H1 (cell line): ENCODE results near the gene NELFB. TPM values are rescaled to one million over a fixed set of nuclear protein-coding genes. Genes with fewer than 3 reads are reported as not detected.
A peak's percentile ranks its signal among the peaks of the same experiment; 100 is the strongest.

Experiments used
- CTCF ChIA-PET: fragments of 300-600 bp; sonication (Branson Sonifier 250); formaldehyde crosslinking; loops from one replicate; lab custom pipeline; 2021; ENCODE audit not compliant: partially characterized antibody; lab: Charles Lee
- POLR2A ChIA-PET: fragments of 300-600 bp; sonication (Branson Sonifier 250); formaldehyde crosslinking; loops from one replicate; lab custom pipeline; 2021; ENCODE audit warnings: inconsistent platforms; ENCODE audit not compliant: partially characterized antibody; lab: Charles Lee
- DNase-seq, 2 experiments: peaks; one replicate each; pipeline versions ENCODE4 v3.0.0 to v3.0.0-alpha.2; 2010 to 2022; ENCODE audit warnings: low spot score in 2 of 2, low read depth in 1 of 2, mixed read lengths in 1 of 2
- FAIRE-seq: peaks from 2 replicates; lab custom pipeline; 2011; peaks lifted over from hg19 to GRCh38; lab: Jason Lieb, UNC
- H2AFZ ChIP-seq: 2 replicates; pipeline ENCODE4 v1.8.1; 2012; ENCODE audit warnings: low read length, inconsistent platforms
- H2AK5ac ChIP-seq: 2 replicates; pipeline ENCODE4 v1.6.1; 2013; ENCODE audit warnings: low read depth, low read length
- H2BK120ac ChIP-seq: replicated peaks from 2 replicates; pipeline ENCODE3; 2013; ENCODE audit warnings: low read depth, low read length, inconsistent platforms
- H2BK12ac ChIP-seq: 2 replicates; pipeline ENCODE4 v1.6.1; 2013; ENCODE audit warnings: low read depth, low read length
- H2BK15ac ChIP-seq: 2 replicates; pipeline ENCODE4 v1.6.1; 2013; ENCODE audit warnings: low read length
- H2BK20ac ChIP-seq: 2 replicates; pipeline ENCODE4 v1.6.1; 2013; ENCODE audit warnings: low read length
- H2BK5ac ChIP-seq: 2 replicates; pipeline ENCODE4 v1.6.1; 2013; ENCODE audit warnings: low read depth, low read length
- H3K14ac ChIP-seq: 2 replicates; pipeline ENCODE4 v1.6.1; 2013; ENCODE audit warnings: inconsistent platforms; ENCODE audit not compliant: insufficient read length
- H3K18ac ChIP-seq: 2 replicates; pipeline ENCODE4 v1.6.1; 2013; ENCODE audit warnings: low read length; ENCODE audit errors: extremely low read depth
- H3K23ac ChIP-seq: 2 replicates; pipeline ENCODE4 v1.6.1; 2013; ENCODE audit warnings: inconsistent platforms; ENCODE audit not compliant: insufficient read length
- H3K23me2 ChIP-seq: 2 replicates; pipeline ENCODE4 v1.6.1; 2013; ENCODE audit warnings: low read depth, low read length
- H3K27ac ChIP-seq: 2 replicates; pipeline ENCODE4 v1.6.1; 2011; ENCODE audit warnings: low read depth, low read length, inconsistent platforms
- H3K27me3 ChIP-seq, 4 experiments: replicated peaks in 1 of 4; 1 replicate in 1 of 4; 2 replicates in 3 of 4; pipeline versions ENCODE4 v1.6.1 to v1.8.1; 2011 to 2013; ENCODE audit warnings: low read length in 3 of 4, mild to moderate bottlenecking in 3 of 4, inconsistent platforms in 2 of 4, mixed read lengths in 2 of 4, moderate library complexity in 1 of 4; ENCODE audit not compliant: control insufficient read depth in 3 of 4, insufficient read depth in 3 of 4; ENCODE audit errors: extremely low read depth in 1 of 4
- H3K36me3 ChIP-seq, 4 experiments: 2 replicates each; pipeline versions ENCODE4 v1.6.1 to v1.8.1; 2011 to 2013; ENCODE audit warnings: mild to moderate bottlenecking in 4 of 4, low read length in 3 of 4, moderate library complexity in 2 of 4, control low read depth in 1 of 4, inconsistent platforms in 1 of 4; ENCODE audit not compliant: insufficient read depth in 4 of 4, control insufficient read depth in 2 of 4
- H3K4ac ChIP-seq: replicated peaks from 2 replicates; pipeline ENCODE3; 2013; ENCODE audit warnings: low read length, low read depth, mixed read lengths, inconsistent platforms; ENCODE audit not compliant: insufficient read length
- H3K4me1 ChIP-seq, 4 experiments: replicated peaks in 1 of 4; 1 replicate in 1 of 4; 2 replicates in 3 of 4; pipeline versions ENCODE4 v1.6.1 to v1.8.1; 2011 to 2013; ENCODE audit warnings: low read length in 3 of 4, inconsistent platforms in 2 of 4, mixed read lengths in 1 of 4; ENCODE audit not compliant: insufficient read depth in 4 of 4, control insufficient read depth in 3 of 4
- H3K4me2 ChIP-seq, 2 experiments: 2 replicates each; pipeline versions ENCODE4 v1.6.1 to v1.8.1; 2011 to 2013; ENCODE audit warnings: low read depth in 2 of 2, low read length in 2 of 2, control low read depth in 1 of 2, inconsistent platforms in 1 of 2, mild to moderate bottlenecking in 1 of 2; ENCODE audit not compliant: insufficient read depth in 1 of 2
- H3K4me3 ChIP-seq, 4 experiments: fragments of 200-600, 300-600 bp in 1 of 4; sonication (generic), shearing (Covaris generic), sonication (Bioruptor Twin) in 1 of 4; 2 replicates each; pipeline versions ENCODE4 v1.5.1 to v1.8.1; 2011 to 2016; ENCODE audit warnings: low read length in 4 of 4, low read depth in 3 of 4, control low read depth in 2 of 4, inconsistent platforms in 2 of 4, mild to moderate bottlenecking in 2 of 4, mixed read lengths in 1 of 4, moderate library complexity in 1 of 4; ENCODE audit not compliant: insufficient read depth in 2 of 4; ENCODE audit errors: extremely low read depth in 1 of 4
- H3K56ac ChIP-seq: replicated peaks from 2 replicates; pipeline ENCODE3; 2013; ENCODE audit warnings: low read depth, mild to moderate bottlenecking, mixed read lengths, low read length, inconsistent platforms; ENCODE audit not compliant: insufficient read length
- H3K79me1 ChIP-seq: 2 replicates; pipeline ENCODE4 v1.6.1; 2013; ENCODE audit warnings: low read depth, low read length, control low read depth
- H3K79me2 ChIP-seq, 2 experiments: 2 replicates each; pipeline versions ENCODE4 v1.6.1 to v1.8.1; 2012 to 2013; ENCODE audit warnings: low read length in 2 of 2, mild to moderate bottlenecking in 2 of 2, inconsistent platforms in 1 of 2; ENCODE audit not compliant: insufficient read depth in 2 of 2, control insufficient read depth in 1 of 2
- H3K9ac ChIP-seq, 4 experiments: replicated peaks in 1 of 4; 1 replicate in 1 of 4; 2 replicates in 3 of 4; pipeline versions ENCODE4 v1.6.1 to v1.8.1; 2011 to 2013; ENCODE audit warnings: low read depth in 3 of 4, low read length in 3 of 4, control low read depth in 2 of 4, mild to moderate bottlenecking in 2 of 4, moderate library complexity in 2 of 4, inconsistent platforms in 1 of 4; ENCODE audit errors: extremely low read depth in 1 of 4
- H3K9me3 ChIP-seq, 2 experiments: 2 replicates each; pipeline versions ENCODE4 v1.6.1 to v1.8.1; 2012 to 2013; ENCODE audit warnings: mild to moderate bottlenecking in 2 of 2, moderate library complexity in 2 of 2, control low read depth in 1 of 2, inconsistent platforms in 1 of 2, low read depth in 1 of 2, low read length in 1 of 2, mixed read lengths in 1 of 2; ENCODE audit not compliant: insufficient read depth in 2 of 2
- H4K20me1 ChIP-seq, 2 experiments: replicated peaks in 1 of 2; 2 replicates each; pipeline versions ENCODE3 to v1.8.1; 2011 to 2013; ENCODE audit warnings: inconsistent platforms in 2 of 2, low read length in 2 of 2, mild to moderate bottlenecking in 1 of 2; ENCODE audit not compliant: insufficient read depth in 2 of 2, control insufficient read depth in 1 of 2
- H4K5ac ChIP-seq: 2 replicates; pipeline ENCODE4 v1.6.1; 2013; ENCODE audit warnings: low read length, low read depth, mixed read lengths, inconsistent platforms; ENCODE audit not compliant: insufficient read length
- H4K8ac ChIP-seq: 2 replicates; pipeline ENCODE4 v1.8.0; 2013; ENCODE audit warnings: mild to moderate bottlenecking, moderate library complexity, low read length, inconsistent platforms; ENCODE audit not compliant: insufficient read depth; ENCODE audit errors: extremely low read depth
- H4K91ac ChIP-seq: replicated peaks from 2 replicates; pipeline ENCODE3; 2013; ENCODE audit warnings: low read length, mixed read lengths, inconsistent platforms; ENCODE audit not compliant: insufficient read length
- PHF8 ChIP-seq: fragments of 200-600 bp; sonication (generic); conservative IDR thresholded peaks from 2 replicates; pipeline ENCODE4 v1.7.1; 2012; ENCODE audit warnings: low read depth, mild to moderate bottlenecking, inconsistent platforms, low read length, moderate library complexity
- SP2 ChIP-seq: IDR thresholded peaks from 2 replicates; pipeline ENCODE4 v1.6.1; 2012; ENCODE audit warnings: mild to moderate bottlenecking, low read length, inconsistent platforms
- TCF12 ChIP-seq: IDR thresholded peaks from 2 replicates; pipeline ENCODE4 v1.6.1; 2011; ENCODE audit warnings: low read depth, mild to moderate bottlenecking, low read length
- WGBS, 2 experiments: shearing (Covaris generic) in 1 of 2; methylation state at CpG; one replicate each; pipeline versions ENCODE4 v1.1.6 to v1.1.7; 2013 to 2015; ENCODE audit warnings: low lambda C conversion rate in 2 of 2, mixed read lengths in 2 of 2, inconsistent platforms in 1 of 2, low coverage in 1 of 2, missing lambda C conversion rate in 1 of 2; ENCODE audit not compliant: insufficient replicate concordance in 2 of 2, insufficient coverage in 1 of 2, insufficient read length in 1 of 2; ENCODE audit errors: extremely low coverage in 1 of 2, missing lambda C conversion rate in 1 of 2; 5-methylcytosine and 5-hydroxymethylcytosine counted together
- polyA plus RNA-seq, 7 experiments: library from polyadenylated mRNA; depleted of rRNA in 3 of 7; stranded (reverse) in 5 of 7; unstranded in 2 of 7; fragments of >200 nt in 5 of 7; fragments of 200-250 nt in 2 of 7; gene quantifications; 1 replicate in 5 of 7; 2 replicates in 1 of 7; 4 replicates in 1 of 7; pipeline versions ENCODE4 v1.2.1 to v1.2.3, GENCODE V29; 2011 to 2013; ENCODE audit warnings: missing spikeins in 2 of 7, mixed read lengths in 2 of 7
- total RNA-seq: library from RNA; stranded (reverse); fragmentation: NEBNext Ultra II Directional; extraction: Animal tissue kit (Norgen Biotek cat#: 25700); gene quantifications from 2 replicates; pipeline ENCODE4 v1.2.1, GENCODE V29; 2021

The NELFB gene
- total and polyA plus RNA-seq, 2 of the 8 experiments (the other 6 are each of a cell fraction or from before 2014, with no cell fraction given) = 57.6 to 78.0 TPM

GRCh38 chr9:137272241-137273094, 17.3 kb downstream of the NELFB start:
- Histone ChIP-seq H2AFZ (no peak overlapping the region), H3K56ac (no peak overlapping the region), H3K27me3 (no peaks in the 10 kb centered on the region), H2BK120ac (no peak overlapping the region), H2BK15ac (no peak overlapping the region), H2AK5ac (no peak overlapping the region), H4K20me1 (peaks cover 4 to 9% of the 10 kb centered on the region in 2 experiments), H3K14ac (no peak overlapping the region), H3K27ac (no peak overlapping the region), H3K9me3 (no peaks in the 10 kb centered on the region), H3K79me1 (no peaks in the 10 kb centered on the region), H4K8ac (no peak overlapping the region; the same call in 1 of the 2 replicates), H3K4me1 (peaks cover 0 to 17% (median 11%) of the 10 kb centered on the region in 4 experiments; a peak in 6 of 7 replicates), H4K5ac (no peak overlapping the region), H3K4ac (no peak overlapping the region), H3K4me2 (no peak overlapping the region), H3K9ac (no peak overlapping the region), H3K79me2 (no peaks in the 10 kb centered on the region), H2BK12ac (no peak overlapping the region), H2BK5ac (peak overlapping the region; percentile 52; the same call in 1 of the 2 replicates), H2BK20ac (no peak overlapping the region), H3K23me2 (peaks cover 2% of the 10 kb centered on the region; the same call in 1 of the 2 replicates), H3K36me3 (peaks cover 0 to 15% (median 12%) of the 10 kb centered on the region in 4 experiments; a peak in 6 of 8 replicates), H3K4me3 (no peak overlapping the region), H4K91ac (no peak overlapping the region), H3K18ac (no peak overlapping the region), H3K23ac (no peak overlapping the region)
- FAIRE-seq (no peak), DNase-seq (no peak)
- WGBS, 2 experiments = 92% methylated on average over 32 of the region's 39 CpGs; no CpG with 5 or more reads in 1 of the 2 experiments
- CTCF ChIA-PET = interaction anchor here (0.6 to 2.2 kb wide), 7 partner anchors 8 to 35 kb away, joined by 3 to 8 read pairs (median 3); partner anchors contain the start of gene NELFB
- TF ChIP-seq TCF12 (no peak), SP2 (no peak), PHF8 (no peak)
- POLR2A ChIA-PET = interaction anchor here (1.0 to 47.8 kb wide), 5 partner anchors 9 to 37 kb away, joined by 3 to 1462 read pairs (median 4); partner anchors contain the start of genes CYSRT1, NDOR1, NELFB and NRARP
